ENCODE measurements around the gene WASHC4.
"Not testable (repeated sequence)": the region's sequence is repeated elsewhere in the genome, so short reads cannot be mapped to it uniquely, and the experiment has no call there.

Gene WASHC4

DNA sequence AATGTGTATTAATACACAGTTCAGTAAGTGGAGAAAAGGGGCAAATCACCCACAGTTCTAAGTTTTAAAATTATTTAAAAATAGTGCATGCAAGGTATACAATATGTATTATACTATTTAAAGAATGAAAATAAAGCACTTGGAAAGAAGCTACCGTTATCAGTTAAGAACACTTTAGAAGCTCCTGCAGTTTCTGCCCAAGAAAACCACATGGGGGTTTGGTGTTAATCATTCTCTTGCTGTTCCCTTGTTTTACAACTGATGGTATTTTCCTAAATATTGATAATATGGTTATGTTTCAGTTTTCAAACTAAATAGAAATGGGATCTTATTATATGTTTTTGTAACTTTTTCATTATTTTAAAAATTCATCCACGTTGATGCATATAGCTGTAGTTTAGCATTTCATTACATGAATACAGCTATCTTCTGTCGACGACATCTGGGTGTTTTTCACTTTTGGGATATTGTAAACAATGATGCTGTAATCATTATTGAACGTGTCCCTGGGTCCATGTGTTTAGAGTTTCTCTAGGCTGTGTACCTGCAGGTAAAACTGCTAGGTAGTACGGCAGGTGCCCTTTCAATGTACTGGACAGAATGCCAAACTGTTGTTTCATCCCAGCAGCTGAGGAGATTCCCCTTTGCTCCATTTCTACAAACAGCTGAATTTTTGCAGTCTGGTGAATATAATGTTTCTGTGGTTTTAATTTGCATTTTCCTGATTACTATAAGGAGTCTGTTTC, 64.3 kb downstream of the WASHC4 start:
- H4K20me1 ChIP-seq (ENCODE audit: insufficient read depth, low read length) = no peaks in the 10 kb centered on the region
- no peak for DNase-seq

GRCh38 chr12:105175397-105175990, 68.0 kb downstream of the WASHC4 start:
- no peaks in the 10 kb centered on the region for H3K27me3 ChIP-seq (ENCODE audit: insufficient read depth, low read length, poor library complexity)
- H3K9ac ChIP-seq (ENCODE audit: low read depth, low read length) = no peak overlapping the region
- H3K79me2 ChIP-seq (ENCODE audit: insufficient read depth, low read length) = no peaks in the 10 kb centered on the region
- H2AFZ ChIP-seq (ENCODE audit: low read depth, low read length) = no peak overlapping the region
- no peak for DNase-seq
- H3K4me3 ChIP-seq (ENCODE audit: low read depth in 1 of 2, low read length in 2 of 2) = no peak overlapping the region
- H3K9me3 ChIP-seq (ENCODE audit: insufficient read depth, low read length, severe bottlenecking) = no peaks in the 10 kb centered on the region
- H3K4me1 ChIP-seq (ENCODE audit: insufficient read depth, low read length) = no peaks in the 10 kb centered on the region
- peak; percentile 27; the same call in 1 of the 3 replicates for ATAC-seq (ENCODE audit: insufficient read depth, low read depth)
- no peak overlapping the region for H3K27ac ChIP-seq (ENCODE audit: low read length)
- TF ChIP-seq CTCF (IDR thresholded peaks at IDR 0.05; ENCODE audit: borderline replicate concordance, extremely low read depth, low read length, poor library complexity, severe bottlenecking) (no peak), EZH2 (IDR thresholded peaks at IDR 0.05; ENCODE audit: borderline replicate concordance, low read depth, low read length, severe bottlenecking) (no peak)
- no peaks in the 10 kb centered on the region for H4K20me1 ChIP-seq (ENCODE audit: insufficient read depth, low read length)
- peaks cover 33% of the 10 kb centered on the region for H3K36me3 ChIP-seq (ENCODE audit: insufficient read depth, low read length)
- H3K4me2 ChIP-seq (ENCODE audit: insufficient read depth, low read length) = no peak overlapping the region

More for the DNA sequence above, 64.3 kb downstream of the WASHC4 start:
- no peak overlapping the region for H2AFZ ChIP-seq (ENCODE audit: low read depth, low read length)
- no peaks in the 10 kb centered on the region for H3K9me3 ChIP-seq (ENCODE audit: insufficient read depth, low read length, severe bottlenecking)
- H3K4me1 ChIP-seq (ENCODE audit: insufficient read depth, low read length) = no peaks in the 10 kb centered on the region
- H3K9ac ChIP-seq (ENCODE audit: low read depth, low read length) = no peak overlapping the region
- no peaks in the 10 kb centered on the region for H3K79me2 ChIP-seq (ENCODE audit: insufficient read depth, low read length)
- peaks cover 54% of the 10 kb centered on the region for H3K36me3 ChIP-seq (ENCODE audit: insufficient read depth, low read length)
- no peak overlapping the region for H3K4me3 ChIP-seq (ENCODE audit: low read depth in 1 of 2, low read length in 2 of 2)
- no peak for ATAC-seq (ENCODE audit: insufficient read depth, low read depth)
- no peaks in the 10 kb centered on the region for H3K27me3 ChIP-seq (ENCODE audit: insufficient read depth, low read length, poor library complexity)
- no peak overlapping the region for H3K4me2 ChIP-seq (ENCODE audit: insufficient read depth, low read length)
- TF ChIP-seq CTCF (IDR thresholded peaks at IDR 0.05; ENCODE audit: borderline replicate concordance, extremely low read depth, low read length, poor library complexity, severe bottlenecking) = no peak
- no peak for TF ChIP-seq EZH2 (IDR thresholded peaks at IDR 0.05; ENCODE audit: borderline replicate concordance, low read depth, low read length, severe bottlenecking)
- H3K27ac ChIP-seq (ENCODE audit: low read length) = no peak overlapping the region

- H2AFZ ChIP-seq (ENCODE audit: low read depth, low read length) = no peak overlapping the region
- no peaks in the 10 kb centered on the region for H3K4me1 ChIP-seq (ENCODE audit: insufficient read depth, low read length)
- no peak for ATAC-seq (ENCODE audit: insufficient read depth, low read depth)
- H4K20me1 ChIP-seq (ENCODE audit: insufficient read depth, low read length) = no peaks in the 10 kb centered on the region
- peaks cover 28% of the 10 kb centered on the region; the same call in 1 of the 2 replicates for H3K36me3 ChIP-seq (ENCODE audit: insufficient read depth, low read length)
- H3K27me3 ChIP-seq (ENCODE audit: insufficient read depth, low read length, poor library complexity) = no peaks in the 10 kb centered on the region
- TF ChIP-seq CTCF (IDR thresholded peaks at IDR 0.05; ENCODE audit: borderline replicate concordance, extremely low read depth, low read length, poor library complexity, severe bottlenecking) = no peak
- no peak for TF ChIP-seq EZH2 (IDR thresholded peaks at IDR 0.05; ENCODE audit: borderline replicate concordance, low read depth, low read length, severe bottlenecking)
- no peak for DNase-seq
- no peaks in the 10 kb centered on the region for H3K9me3 ChIP-seq (ENCODE audit: insufficient read depth, low read length, severe bottlenecking)
- H3K4me3 ChIP-seq (ENCODE audit: low read depth in 1 of 2, low read length in 2 of 2) = no peak overlapping the region
- H3K9ac ChIP-seq (ENCODE audit: low read depth, low read length) = no peak overlapping the region
- no peaks in the 10 kb centered on the region for H3K79me2 ChIP-seq (ENCODE audit: insufficient read depth, low read length)
- no peak overlapping the region for H3K27ac ChIP-seq (ENCODE audit: low read length)
- H3K4me2 ChIP-seq (ENCODE audit: insufficient read depth, low read length) = no peak overlapping the region
Observed at GRCh38 chr12:105177208-105177607, 69.7 kb downstream of the WASHC4 start.

- not testable (repeated sequence) for H3K27ac ChIP-seq (ENCODE audit: low read length); DNase-seq; H3K27me3 ChIP-seq (ENCODE audit: insufficient read depth, low read length, poor library complexity); H3K79me2 ChIP-seq (ENCODE audit: insufficient read depth, low read length); H4K20me1 ChIP-seq (ENCODE audit: insufficient read depth, low read length); H3K4me1 ChIP-seq (ENCODE audit: insufficient read depth, low read length); H3K9me3 ChIP-seq (ENCODE audit: insufficient read depth, low read length, severe bottlenecking); H3K4me2 ChIP-seq (ENCODE audit: insufficient read depth, low read length); ATAC-seq (ENCODE audit: insufficient read depth, low read depth); H2AFZ ChIP-seq (ENCODE audit: low read depth, low read length); H3K9ac ChIP-seq (ENCODE audit: low read depth, low read length); H3K4me3 ChIP-seq (ENCODE audit: low read depth in 1 of 2, low read length in 2 of 2)
- peaks cover 22% of the 10 kb centered on the region; the same call in 1 of the 2 replicates for H3K36me3 ChIP-seq (ENCODE audit: insufficient read depth, low read length)
Observed at GRCh38 chr12:105179114-105179513, 71.6 kb downstream of the WASHC4 start.

DNA sequence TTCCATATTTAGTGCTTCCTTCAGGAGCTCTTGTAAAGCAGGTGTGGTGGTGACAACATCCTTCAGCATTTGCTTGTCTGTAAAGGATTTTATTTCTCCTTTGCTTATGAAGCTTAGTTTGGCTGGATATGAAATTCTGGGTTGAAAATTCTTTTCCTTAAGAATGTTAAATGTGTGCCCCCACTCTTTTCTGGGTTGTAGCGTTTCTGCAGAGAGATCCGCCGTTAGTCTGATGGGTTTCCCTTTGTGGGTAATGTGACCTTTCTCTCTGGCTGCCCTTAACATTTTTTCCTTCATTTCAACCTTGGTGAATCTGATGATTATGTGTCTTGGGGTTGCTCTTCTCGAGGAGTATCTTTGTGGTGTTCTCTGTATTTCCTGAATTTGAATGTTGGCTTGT, 75.9 kb downstream of the WASHC4 start:
- H3K36me3 ChIP-seq (ENCODE audit: insufficient read depth, low read length) = peaks cover 43% of the 10 kb centered on the region
- DNase-seq = not testable (repeated sequence)

More for the DNA sequence above, 75.9 kb downstream of the WASHC4 start:
- not testable (repeated sequence) for H2AFZ ChIP-seq (ENCODE audit: low read depth, low read length); H3K27ac ChIP-seq (ENCODE audit: low read length); H4K20me1 ChIP-seq (ENCODE audit: insufficient read depth, low read length); H3K4me3 ChIP-seq (ENCODE audit: low read depth in 1 of 2, low read length in 2 of 2); ATAC-seq (ENCODE audit: insufficient read depth, low read depth); H3K9ac ChIP-seq (ENCODE audit: low read depth, low read length); H3K9me3 ChIP-seq (ENCODE audit: insufficient read depth, low read length, severe bottlenecking); H3K79me2 ChIP-seq (ENCODE audit: insufficient read depth, low read length); H3K27me3 ChIP-seq (ENCODE audit: insufficient read depth, low read length, poor library complexity); H3K4me1 ChIP-seq (ENCODE audit: insufficient read depth, low read length); H3K4me2 ChIP-seq (ENCODE audit: insufficient read depth, low read length)
